ENCODE measurements around the gene EREG.
"Not testable (repeated sequence)": the region's sequence is repeated elsewhere in the genome, so short reads cannot be mapped to it uniquely, and the experiment has no call there.

EREG gene

GRCh38 chr4:74364652-74365491 is at the start of gene EREG:
Gene EREG (plus strand): TSS chr4:74365145. CDS start chr4:74365309, 164 bp downstream.
- DNase-seq: no peak

DNA sequence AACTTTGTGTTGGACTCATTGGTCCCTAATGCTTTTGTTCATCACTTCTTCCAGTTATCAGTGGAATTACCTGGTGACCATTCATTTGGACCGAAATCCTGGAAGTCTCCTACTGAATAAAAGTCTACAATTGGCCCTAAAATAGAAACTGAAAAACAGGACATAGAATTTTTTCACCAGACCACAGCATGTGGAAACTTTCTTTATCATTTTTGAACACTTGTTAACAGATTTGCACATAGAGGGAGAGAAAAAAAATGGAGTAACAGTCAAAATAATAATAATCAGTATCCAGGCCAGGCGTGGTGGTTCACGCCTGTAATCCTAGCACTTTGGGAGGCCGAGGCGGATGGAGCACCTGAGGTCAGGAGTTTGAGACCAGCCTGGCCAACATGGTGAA is 49.6 kb upstream of the EREG start:
- DNase-seq: no peak

- DNase-seq: no peak
Measured at GRCh38 chr4:74316397-74316796, 48.5 kb upstream of the EREG start.

GRCh38 chr4:74317616-74318246 is 47.2 kb upstream of the EREG start:
- DNase-seq: no peak

GRCh38 chr4:74318276-74318675 is 46.7 kb upstream of the EREG start:
- no peak for DNase-seq

DNA sequence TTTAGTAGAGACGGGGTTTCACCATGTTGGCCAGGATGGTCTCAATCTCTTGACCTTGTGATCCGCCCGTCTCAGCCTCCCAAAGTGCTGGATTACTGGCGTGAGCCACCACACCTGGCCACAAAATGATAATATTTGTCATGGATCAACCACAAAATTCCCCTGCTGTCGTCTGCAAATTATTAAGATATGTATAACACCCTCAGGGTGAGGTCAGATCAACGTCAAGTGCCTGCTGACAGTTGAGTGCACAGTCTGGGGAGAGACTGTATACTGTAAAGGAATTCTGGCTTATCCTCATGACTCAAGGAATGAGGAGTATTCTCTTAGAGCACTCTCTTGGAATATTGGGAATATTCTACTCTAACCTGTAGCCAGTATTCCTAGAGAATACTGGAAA is 45.5 kb upstream of the EREG start:
- DNase-seq: no peak

DNA sequence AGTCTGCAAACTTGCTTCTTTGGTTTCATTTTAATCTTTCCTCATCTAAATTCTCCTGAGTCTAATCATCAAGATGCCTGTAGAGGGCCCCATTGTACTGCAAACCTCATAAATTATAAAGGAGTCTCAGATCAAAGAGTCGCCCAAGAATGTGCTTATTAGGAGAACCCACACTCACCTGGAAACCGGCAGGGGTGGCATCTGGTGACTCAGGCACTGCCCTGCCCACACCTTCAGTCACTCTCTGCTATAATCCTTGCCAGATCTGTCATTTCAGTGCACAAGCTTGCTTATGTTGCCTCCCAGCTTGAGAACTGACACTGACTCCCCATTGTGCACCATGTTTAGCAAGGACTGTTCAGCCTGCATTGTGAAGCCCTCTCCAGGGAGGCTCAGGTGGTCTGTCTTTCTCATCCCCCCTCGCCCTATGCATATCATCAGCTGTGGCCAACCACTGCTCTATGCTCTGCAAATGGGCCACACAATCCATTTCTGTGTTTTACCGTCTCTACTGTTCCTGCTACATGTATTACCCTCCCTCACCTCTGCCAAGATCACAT is 44.3 kb upstream of the EREG start:
- DNase-seq: peak; percentile 5

GRCh38 chr4:74322301-74322700 is 42.6 kb upstream of the EREG start:
- DNase-seq: no peak

GRCh38 chr4:74323663-74324062 is 41.3 kb upstream of the EREG start:
- DNase-seq: no peak

DNA sequence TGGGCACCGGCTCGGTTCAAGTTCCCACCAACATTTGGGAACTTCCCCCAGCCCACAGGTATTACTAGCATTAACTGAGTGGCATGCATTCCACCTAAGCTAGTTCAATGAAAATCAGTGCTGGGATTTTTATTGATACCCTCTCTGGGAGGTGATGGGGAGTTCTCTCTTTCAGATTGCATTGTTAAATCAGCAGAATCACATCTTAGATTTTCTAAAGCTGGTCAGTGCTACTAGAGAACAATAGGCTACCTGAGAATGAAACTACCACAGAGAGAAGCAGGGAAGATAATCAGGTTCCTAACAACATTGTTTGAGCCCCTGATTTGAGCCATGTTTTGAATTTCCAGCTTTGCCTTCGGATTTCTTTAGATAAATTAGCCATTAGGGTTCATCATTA is 40.7 kb upstream of the EREG start:
- DNase-seq: no peak

GRCh38 chr4:74325886-74326285 is 39.1 kb upstream of the EREG start:
- DNase-seq: no peak

- DNase-seq: no peak
Measured at GRCh38 chr4:74327762-74328161, 37.2 kb upstream of the EREG start.

GRCh38 chr4:74328501-74328900 is 36.4 kb upstream of the EREG start:
- DNase-seq: no peak

DNA sequence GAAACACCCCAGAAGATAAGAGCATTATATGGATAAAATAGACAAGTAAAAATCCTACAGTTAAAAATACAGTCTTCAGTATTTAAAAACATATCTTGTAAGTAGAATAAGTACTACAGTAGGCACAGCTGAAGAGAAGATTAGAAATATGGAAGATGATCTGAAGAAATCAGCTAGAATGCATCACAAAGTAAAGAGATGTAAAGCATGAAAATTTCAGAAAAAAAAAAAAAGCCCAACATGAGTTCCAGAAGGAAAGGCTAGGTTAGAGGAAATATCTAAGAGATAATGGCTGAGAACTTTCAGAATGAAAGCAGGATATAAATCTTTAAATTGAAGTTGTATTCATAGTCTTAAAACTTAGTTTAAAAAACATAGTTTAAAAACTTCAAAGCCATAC is 35.6 kb upstream of the EREG start:
- DNase-seq: no peak

GRCh38 chr4:74330295-74330750 is 34.6 kb upstream of the EREG start:
- DNase-seq: no peak

- no peak for DNase-seq
Measured at GRCh38 chr4:74331252-74331651, 33.7 kb upstream of the EREG start.

DNA sequence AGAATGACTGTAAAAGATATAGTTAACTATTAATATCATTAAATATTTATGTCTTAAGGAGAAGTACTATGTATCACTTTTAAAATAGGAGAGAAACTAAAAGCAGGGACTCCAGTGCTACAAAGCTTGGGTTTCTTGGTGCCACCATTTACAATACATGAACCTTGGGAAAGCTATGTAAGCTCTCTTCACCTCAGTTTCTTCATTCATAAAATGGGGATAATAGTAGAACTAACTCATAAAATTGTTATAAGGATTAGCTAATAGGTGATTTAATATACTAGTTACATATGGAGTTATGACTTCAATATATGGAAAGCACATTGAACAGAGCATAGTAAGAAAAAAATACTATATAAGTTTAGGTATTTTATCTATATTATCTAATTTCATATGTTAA is 33.0 kb upstream of the EREG start:
- no peak for DNase-seq

GRCh38 chr4:74334636-74335035 is 30.3 kb upstream of the EREG start:
- no peak for DNase-seq

DNA sequence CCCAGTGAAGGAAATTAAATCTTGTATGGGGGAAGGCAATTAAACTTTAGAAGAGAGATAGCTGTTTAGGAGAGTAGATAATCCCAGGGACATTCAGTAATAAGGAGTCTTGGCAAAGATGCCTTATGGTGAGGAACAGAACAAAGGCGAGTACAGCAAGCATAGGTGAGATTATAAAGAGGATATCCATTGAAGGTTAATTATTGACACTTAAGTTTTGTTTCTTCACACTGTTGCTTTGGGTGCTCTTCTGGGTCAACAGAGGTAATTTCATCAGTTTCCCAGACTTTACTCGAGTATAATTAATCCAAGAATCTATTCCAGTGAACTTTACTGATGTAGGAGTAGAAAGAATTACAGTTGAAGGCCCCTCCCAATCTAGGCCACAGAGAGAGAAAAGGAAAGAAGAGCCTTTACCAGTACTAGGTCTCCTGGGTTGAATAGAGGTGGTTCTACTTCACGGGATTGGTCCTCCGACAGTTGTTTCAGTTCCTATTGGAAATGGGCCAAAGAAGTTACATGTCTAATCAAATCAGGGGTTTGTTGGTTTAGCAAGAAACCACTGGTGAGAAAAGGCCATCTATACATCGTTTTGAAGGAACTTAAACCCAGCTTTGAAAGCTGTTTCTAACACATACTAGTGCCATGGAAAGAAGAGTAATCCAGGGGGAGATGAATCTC is 29.5 kb upstream of the EREG start:
- DNase-seq: no peak

DNA sequence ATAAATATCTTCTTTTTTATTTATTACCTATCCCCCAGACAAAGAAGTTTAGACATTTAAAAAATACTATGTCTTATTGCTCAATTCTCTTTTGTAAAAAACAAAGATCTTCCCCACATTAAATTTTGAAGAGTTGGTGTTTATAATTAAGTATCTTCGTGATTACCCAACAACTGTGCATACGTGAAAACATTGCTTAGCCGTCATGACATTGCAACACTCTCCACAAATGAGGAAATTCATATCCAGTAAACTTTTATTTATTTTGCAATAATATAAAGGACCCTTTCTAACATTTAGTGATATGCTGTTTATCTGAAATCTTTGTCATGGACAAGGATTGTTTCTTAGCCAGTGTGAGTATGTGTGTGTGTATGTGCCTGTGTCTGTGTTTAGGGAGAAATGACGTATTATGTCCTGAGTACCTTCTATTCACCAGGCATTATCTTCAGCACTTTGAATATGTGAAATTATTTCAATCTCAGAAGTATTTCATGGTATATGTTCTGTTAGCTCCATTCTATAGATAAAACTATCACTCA is 26.1 kb upstream of the EREG start:
- no peak for DNase-seq

DNA sequence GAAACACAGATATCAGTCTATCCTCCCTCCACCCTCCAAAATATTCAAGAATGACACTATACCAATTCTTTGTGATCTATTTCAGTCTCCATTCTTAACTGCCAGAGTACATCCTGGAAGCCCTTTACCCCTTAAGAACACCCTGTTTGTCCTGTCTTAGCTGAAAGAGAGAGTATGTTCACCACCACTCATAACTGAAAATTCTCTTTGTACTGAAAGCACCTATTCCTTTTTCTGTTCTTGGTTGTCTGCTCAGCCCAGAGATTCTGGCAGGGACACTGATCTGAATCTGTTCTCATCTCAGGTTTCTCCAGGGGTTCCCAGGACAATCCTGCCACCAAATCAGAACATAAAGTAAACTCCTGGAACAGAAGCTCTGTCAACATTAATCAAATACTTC is 25.4 kb upstream of the EREG start:
- DNase-seq: no peak

DNA sequence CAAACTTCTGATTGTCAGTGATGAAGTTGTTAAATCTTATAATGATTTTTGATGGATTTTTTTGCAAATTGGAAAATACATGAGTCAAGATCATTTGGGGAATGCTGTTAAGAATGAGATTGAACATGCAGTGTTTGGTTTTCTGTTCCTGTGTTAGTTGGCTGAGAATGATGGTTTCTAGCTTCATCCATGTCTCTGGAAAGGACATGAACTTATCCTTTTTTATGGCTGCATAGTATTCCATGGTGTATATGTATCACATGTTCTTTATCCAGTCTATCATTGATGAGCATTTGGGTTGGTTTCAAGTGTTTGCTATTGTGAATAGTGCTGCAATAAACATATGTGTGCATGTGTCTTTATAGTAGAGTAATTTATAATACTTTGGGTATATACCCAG is 24.5 kb upstream of the EREG start:
- DNase-seq: not testable (repeated sequence)

DNA sequence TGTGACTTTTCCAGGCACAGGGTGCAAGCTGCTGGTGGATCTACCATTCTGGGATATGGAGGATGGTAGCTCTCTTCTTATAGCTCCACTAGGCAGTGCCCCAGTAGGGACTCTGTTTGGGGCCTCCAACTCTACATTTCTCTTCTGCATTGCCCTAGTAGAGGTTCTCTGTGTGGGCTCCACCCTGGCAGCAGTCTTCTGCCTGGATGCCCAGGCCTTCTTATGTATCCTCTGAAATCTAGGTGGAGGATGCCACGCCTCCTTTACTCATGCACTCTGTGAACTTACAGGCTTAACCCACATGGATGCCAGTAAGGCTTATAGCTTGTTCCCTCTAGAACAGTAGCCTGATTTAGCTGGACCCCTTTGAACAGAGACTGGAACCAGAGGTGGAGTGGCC is 20.9 kb upstream of the EREG start:
- DNase-seq: no peak

Measured in SIG-M5 (cell line).